ENCODE data around the gene MCM3AP.
"Not testable (repeated sequence)": the region's sequence is repeated elsewhere in the genome, so short reads cannot be mapped to it uniquely, and the experiment has no call there.

MCM3AP gene

GRCh38 chr21:46214478-46215340 lies 70.7 kb downstream of the MCM3AP start:
- no peak for DNase-seq

GRCh38 chr21:46213620-46214286 lies 71.7 kb downstream of the MCM3AP start:
- DNase-seq, result no peak

- DNase-seq, result no peak
Observed at GRCh38 chr21:46212721-46213484, 72.5 kb downstream of the MCM3AP start.

GRCh38 chr21:46211786-46212720 lies 73.4 kb downstream of the MCM3AP start:
- no peak for DNase-seq

- no peak for DNase-seq
Observed at GRCh38 chr21:46211376-46211775, 74.0 kb downstream of the MCM3AP start.

GRCh38 chr21:46210378-46211136 lies 74.9 kb downstream of the MCM3AP start:
- no peak for DNase-seq

- DNase-seq, result no peak
Observed at GRCh38 chr21:46208761-46209721, 76.4 kb downstream of the MCM3AP start.

GRCh38 chr21:46207920-46208591 lies 77.4 kb downstream of the MCM3AP start:
- DNase-seq, result no peak

GRCh38 chr21:46207006-46207919 lies 78.1 kb downstream of the MCM3AP start:
- no peak for DNase-seq

GRCh38 chr21:46206163-46207005 lies 79.0 kb downstream of the MCM3AP start:
- no peak for DNase-seq

- no peak for DNase-seq
Observed at GRCh38 chr21:46205766-46206162, 79.6 kb downstream of the MCM3AP start.

- no peak for DNase-seq
Observed at GRCh38 chr21:46205166-46205565, 80.2 kb downstream of the MCM3AP start.

GRCh38 chr21:46203203-46203600 lies 82.2 kb downstream of the MCM3AP start:
- no peak for DNase-seq

GRCh38 chr21:46202592-46203202 lies 82.7 kb downstream of the MCM3AP start:
- DNase-seq, result no peak

- not testable (repeated sequence) for DNase-seq
Observed at GRCh38 chr21:46200877-46201803, 84.3 kb downstream of the MCM3AP start.

All from NCI-H2171 (cell line).